Neutrophil (primary cell): ENCODE data around the gene POLK.
A peak's percentile ranks its signal among the peaks of the same experiment; 100 is the strongest.
"Not testable (repeated sequence)": the region's sequence is repeated elsewhere in the genome, so short reads cannot be mapped to it uniquely, and the experiment has no call there.

Experiments used
- H3K27ac ChIP-seq: fragments of 200-600 bp; sonication (generic); 2 replicates; pipeline ENCODE4 v1.5.1; 2016; ENCODE audit warnings: mild to moderate bottlenecking, moderate library complexity
- H3K27me3 ChIP-seq: fragments of 200-600 bp; sonication (generic); 2 replicates; pipeline ENCODE4 v1.6.0; 2016; ENCODE audit warnings: mild to moderate bottlenecking
- H3K36me3 ChIP-seq: fragments of 200-600 bp; sonication (generic); 2 replicates; pipeline ENCODE4 v1.5.1; 2017
- H3K4me1 ChIP-seq, 2 experiments: fragments of 200-600 bp in 1 of 2; sonication (generic) in 1 of 2; 1 replicate in 1 of 2; 2 replicates in 1 of 2; pipeline versions ENCODE4 v1.5.1 to v1.6.1; 2013 to 2016; ENCODE audit warnings: low read depth in 1 of 2, low read length in 1 of 2, mild to moderate bottlenecking in 1 of 2, moderate library complexity in 1 of 2; ENCODE audit not compliant: control insufficient read depth in 1 of 2, insufficient read depth in 1 of 2
- H3K4me3 ChIP-seq, 2 experiments: fragments of 200-600 bp in 1 of 2; sonication (generic) in 1 of 2; 1 replicate in 1 of 2; 2 replicates in 1 of 2; pipeline ENCODE4 v1.5.1; 2013 to 2016; ENCODE audit warnings: low read depth in 1 of 2, low read length in 1 of 2, mild to moderate bottlenecking in 1 of 2, moderate library complexity in 1 of 2
- H3K9me3 ChIP-seq: fragments of 200-600 bp; sonication (generic); 2 replicates; pipeline ENCODE4 v1.5.1; 2016
- CTCF ChIP-seq: fragments of 200-600 bp; sonication (generic); IDR thresholded peaks from 2 replicates; pipeline ENCODE4 v1.5.1; 2016; ENCODE audit warnings: antibody characterized with exemption

The POLK gene

GRCh38 chr5:75601567-75601966 lies 89.9 kb downstream of the POLK start:
- no peak overlapping the region for H3K4me3 ChIP-seq
- H3K4me1 ChIP-seq: peaks cover 0 to under 1% of the 10 kb centered on the region in 2 experiments
- no peak for TF ChIP-seq CTCF
- no peak overlapping the region for H3K27ac ChIP-seq
- H3K9me3 ChIP-seq: no peaks in the 10 kb centered on the region
- H3K36me3 ChIP-seq: peaks cover 29% of the 10 kb centered on the region
- no peaks in the 10 kb centered on the region for H3K27me3 ChIP-seq

- no peak for TF ChIP-seq CTCF
- Histone ChIP-seq H3K27me3 (no peaks in the 10 kb centered on the region), H3K4me1 (peaks cover 0 to 5% of the 10 kb centered on the region in 2 experiments), H3K9me3 (no peaks in the 10 kb centered on the region), H3K4me3 (no peak overlapping the region), H3K27ac (no peak overlapping the region), H3K36me3 (peaks cover 25% of the 10 kb centered on the region)
Measured at GRCh38 chr5:75601996-75602395, 90.3 kb downstream of the POLK start.

GRCh38 chr5:75603371-75603770 lies 91.7 kb downstream of the POLK start:
- H3K9me3 ChIP-seq: no peaks in the 10 kb centered on the region
- H3K27me3 ChIP-seq: no peaks in the 10 kb centered on the region
- no peak overlapping the region for H3K4me3 ChIP-seq
- no peak overlapping the region for H3K27ac ChIP-seq
- no peak for TF ChIP-seq CTCF
- peaks cover 20% of the 10 kb centered on the region for H3K36me3 ChIP-seq
- peaks cover 6 to 12% of the 10 kb centered on the region in 2 experiments for H3K4me1 ChIP-seq

- Histone ChIP-seq H3K4me3 (no peak overlapping the region), H3K27ac (no peak overlapping the region), H3K9me3 (no peaks in the 10 kb centered on the region), H3K4me1 (peaks cover 6 to 12% of the 10 kb centered on the region in 2 experiments), H3K27me3 (no peaks in the 10 kb centered on the region), H3K36me3 (peaks cover 20% of the 10 kb centered on the region)
- TF ChIP-seq CTCF: no peak
Measured at GRCh38 chr5:75603821-75604220, 92.1 kb downstream of the POLK start.

GRCh38 chr5:75607341-75607740 lies 95.7 kb downstream of the POLK start:
- H3K27me3 ChIP-seq: peaks cover 24% of the 10 kb centered on the region
- peak overlapping the region; percentile 1 for H3K27ac ChIP-seq
- peak overlapping the region in 1 of 2 experiments; percentile 4 for H3K4me3 ChIP-seq
- H3K9me3 ChIP-seq, H3K36me3 ChIP-seq: not testable (repeated sequence)
- peaks cover 15 to 17% of the 10 kb centered on the region in 2 experiments for H3K4me1 ChIP-seq

- H3K4me3 ChIP-seq: no peak overlapping the region
- H3K36me3 ChIP-seq: peaks cover 4% of the 10 kb centered on the region
- peaks cover 15 to 17% of the 10 kb centered on the region in 2 experiments for H3K4me1 ChIP-seq
- H3K9me3 ChIP-seq: no peaks in the 10 kb centered on the region
- H3K27ac ChIP-seq: no peak overlapping the region
- H3K27me3 ChIP-seq: peaks cover 39% of the 10 kb centered on the region
- no peak for TF ChIP-seq CTCF
Measured at GRCh38 chr5:75608870-75609269, 97.2 kb downstream of the POLK start.
